Erythroblast (primary cell): ENCODE results near the gene RBM8A.

ENCODE experiments used
- GATA1 ChIP-seq: IDR thresholded peaks from 2 replicates; pipeline ENCODE4 v1.6.1; 2011; ENCODE audit warnings: low read depth, mild to moderate bottlenecking, control low read depth, low read length, moderate library complexity
- POLR2A ChIP-seq: IDR thresholded peaks from 2 replicates; pipeline ENCODE4 v1.6.1; 2011; ENCODE audit warnings: mild to moderate bottlenecking, low read length

GRCh38 chr1:145891143-145891542, 36.1 kb downstream of the RBM8A start:
- TF ChIP-seq POLR2A (no peak), GATA1 (no peak)
